SK-N-SH (cell line): Measurements from ENCODE around the gene PTCSC3. TPM values are rescaled to one million over a fixed set of nuclear protein-coding genes. Genes with fewer than 3 reads are reported as not detected.

Experiments used
- CTCF ChIA-PET: fragments of 300-600, 350-600 bp; formaldehyde crosslinking; extraction: SDS; loops from one replicate; lab custom pipeline; 2021; lab: Yijun Ruan, JAX
- POLR2A ChIA-PET: fragments of 350-600 bp; sonication (Branson Sonifier 250); formaldehyde crosslinking; extraction: SDS; loops from one replicate; lab custom pipeline; 2020; ENCODE audit warnings: antibody characterized with exemption, inconsistent platforms; lab: Yijun Ruan, JAX
- DNase-seq: peaks from one replicate; pipeline ENCODE4 v3.0.0; 2012
- H2AFZ ChIP-seq: fragments of 200-600 bp; sonication (generic); 2 replicates; pipeline ENCODE4 v1.8.1; 2016; ENCODE audit warnings: antibody characterized with exemption, mild to moderate bottlenecking, low read depth
- H3F3A ChIP-seq: fragments of 200-600 bp; sonication (generic); replicated peaks from 2 replicates; pipeline ENCODE3; 2016; ENCODE audit warnings: antibody characterized with exemption, mild to moderate bottlenecking; ENCODE audit not compliant: insufficient read depth
- H3K27ac ChIP-seq, 2 experiments: fragments of 200-500 bp in 1 of 2; fragments of 200-600 bp in 1 of 2; sonication (Bioruptor generic) in 1 of 2; sonication (generic), shearing (Covaris generic) in 1 of 2; 2 replicates each; pipeline versions ENCODE4 v1.5.1 to v1.6.1; 2014 to 2016; ENCODE audit warnings: low read depth in 2 of 2, inconsistent platforms in 1 of 2, low read length in 1 of 2, mild to moderate bottlenecking in 1 of 2, mixed read lengths in 1 of 2
- H3K27me3 ChIP-seq: fragments of 200-600 bp; sonication (generic), shearing (Covaris generic); 2 replicates; pipeline ENCODE4 v1.6.1; 2016; ENCODE audit warnings: mixed run types; ENCODE audit not compliant: insufficient read depth
- H3K36me3 ChIP-seq, 2 experiments: fragments of 200-500 bp in 1 of 2; fragments of 200-600 bp in 1 of 2; sonication (Bioruptor generic) in 1 of 2; sonication (generic) in 1 of 2; replicated peaks in 1 of 2; 2 replicates each; pipeline versions ENCODE3 to v1.5.1; 2014 to 2016; ENCODE audit warnings: low read length in 1 of 2, mild to moderate bottlenecking in 1 of 2; ENCODE audit not compliant: insufficient read depth in 2 of 2, control insufficient read depth in 1 of 2
- H3K4me1 ChIP-seq, 2 experiments: fragments of 200-500 bp in 1 of 2; fragments of 200-600 bp in 1 of 2; sonication (Bioruptor generic) in 1 of 2; sonication (generic), shearing (Covaris generic) in 1 of 2; 2 replicates each; pipeline versions ENCODE4 v1.5.1 to v1.6.1; 2014 to 2016; ENCODE audit warnings: low read depth in 1 of 2, low read length in 1 of 2, mixed run types in 1 of 2; ENCODE audit not compliant: insufficient read depth in 2 of 2, control insufficient read depth in 1 of 2
- H3K4me2 ChIP-seq: fragments of 200-600 bp; sonication (generic), shearing (Covaris generic); 2 replicates; pipeline ENCODE4 v1.6.1; 2017; ENCODE audit warnings: mixed run types
- H3K4me3 ChIP-seq, 2 experiments: fragments of 200-500 bp in 1 of 2; fragments of 200-600 bp in 1 of 2; sonication (Bioruptor generic) in 1 of 2; sonication (generic), shearing (Covaris generic) in 1 of 2; 2 replicates each; pipeline versions ENCODE4 v1.5.1 to v1.8.1; 2014 to 2016; ENCODE audit warnings: low read depth in 2 of 2, inconsistent platforms in 1 of 2, low read length in 1 of 2, mild to moderate bottlenecking in 1 of 2, mixed read lengths in 1 of 2, moderate library complexity in 1 of 2
- H3K79me2 ChIP-seq: fragments of 200-600 bp; sonication (generic); 2 replicates; pipeline ENCODE4 v1.8.1; 2017; ENCODE audit warnings: mild to moderate bottlenecking; ENCODE audit not compliant: insufficient read depth
- H3K9ac ChIP-seq: fragments of 200-600 bp; sonication (generic); 2 replicates; pipeline ENCODE4 v1.6.1; 2017; ENCODE audit warnings: mixed run types
- H3K9me2 ChIP-seq: fragments of 200-600 bp; sonication (generic); 2 replicates; pipeline ENCODE4 v1.6.1; 2017; ENCODE audit warnings: mixed run types
- H3K9me3 ChIP-seq: fragments of 200-600 bp; sonication (generic); 2 replicates; pipeline ENCODE4 v1.6.1; 2017; ENCODE audit warnings: mixed run types, mild to moderate bottlenecking, moderate library complexity
- H4K20me1 ChIP-seq: fragments of 200-600 bp; sonication (generic); 2 replicates; pipeline ENCODE4 v1.6.1; 2017; ENCODE audit warnings: mild to moderate bottlenecking, mixed run types; ENCODE audit not compliant: insufficient read depth
- CHD2 ChIP-seq: fragments of 150-350 bp; IDR thresholded peaks from 2 replicates; pipeline ENCODE4 v1.6.1; 2018; ENCODE audit warnings: low read length; ENCODE audit not compliant: partially characterized antibody
- CTCF ChIP-seq: fragments of 200-600 bp; sonication (generic); IDR thresholded peaks from 2 replicates; pipeline ENCODE4 v1.6.1; 2017; ENCODE audit warnings: antibody characterized with exemption, mild to moderate bottlenecking, moderate library complexity
- EP300 ChIP-seq, 2 experiments: IDR thresholded peaks; 2 replicates each; pipeline versions ENCODE4 v1.4.0 to v1.6.1; 2012; ENCODE audit warnings: borderline replicate concordance in 1 of 2, low read depth in 1 of 2, low read length in 1 of 2
- FOSL2 ChIP-seq: IDR thresholded peaks from 2 replicates; pipeline ENCODE4 v1.4.0; 2012; ENCODE audit warnings: low read depth, mild to moderate bottlenecking, moderate library complexity, borderline replicate concordance
- FOXJ3 ChIP-seq: sonication (generic); formaldehyde crosslinking; IDR thresholded peaks from 2 replicates; pipeline ENCODE4 v1.5.1; 2020; ENCODE audit warnings: mild to moderate bottlenecking, missing genetic modification reagents
- FOXM1 ChIP-seq: IDR thresholded peaks from 2 replicates; pipeline ENCODE4 v1.4.0; 2012; ENCODE audit warnings: low read depth, mild to moderate bottlenecking
- GABPA ChIP-seq: IDR thresholded peaks from 2 replicates; pipeline ENCODE4 v1.4.0; 2012; ENCODE audit warnings: low read depth, mild to moderate bottlenecking
- MAX ChIP-seq: IDR thresholded peaks from 2 replicates; pipeline ENCODE4 v1.4.0; 2012; ENCODE audit warnings: low read depth
- NFIC ChIP-seq: IDR thresholded peaks from 2 replicates; pipeline ENCODE4 v1.4.0; 2012; ENCODE audit warnings: borderline replicate concordance
- NRF1 ChIP-seq: IDR thresholded peaks from 2 replicates; pipeline ENCODE4 v1.6.1; 2012; ENCODE audit warnings: low read depth, mild to moderate bottlenecking, low read length
- POLR2AphosphoS5 ChIP-seq: IDR thresholded peaks from 2 replicates; pipeline ENCODE4 v1.6.1; 2012; ENCODE audit warnings: low read depth, low read length
- RAD21 ChIP-seq: IDR thresholded peaks from 2 replicates; pipeline ENCODE4 v1.6.1; 2012; ENCODE audit warnings: mild to moderate bottlenecking, low read length
- RCOR1 ChIP-seq: fragments of 150-350 bp; IDR thresholded peaks from 2 replicates; pipeline ENCODE4 v1.6.1; 2017; ENCODE audit warnings: antibody characterized with exemption, low read length
- SIN3A ChIP-seq: IDR thresholded peaks from 2 replicates; pipeline ENCODE4 v1.6.1; 2012; ENCODE audit warnings: low read depth, mild to moderate bottlenecking, low read length, moderate library complexity, borderline replicate concordance
- TCF12 ChIP-seq: IDR thresholded peaks from 2 replicates; pipeline ENCODE4 v1.4.0; 2012
- TEAD4 ChIP-seq: IDR thresholded peaks from 2 replicates; pipeline ENCODE4 v1.4.0; 2012; ENCODE audit warnings: mild to moderate bottlenecking, borderline replicate concordance; ENCODE audit not compliant: insufficient read depth
- USF1 ChIP-seq: IDR thresholded peaks from 2 replicates; pipeline ENCODE4 v1.4.0; 2012; ENCODE audit warnings: low read depth, borderline replicate concordance
- USF2 ChIP-seq: fragments of 150-350 bp; IDR thresholded peaks from 2 replicates; pipeline ENCODE4 v1.6.1; 2017; ENCODE audit warnings: antibody characterized with exemption, low read length, low read depth, borderline replicate concordance
- ZBTB33 ChIP-seq: IDR thresholded peaks from 2 replicates; pipeline ENCODE4 v1.4.0; 2012; ENCODE audit warnings: low read depth, borderline replicate concordance
- WGBS: methylation state at CpG from one replicate; pipeline ENCODE4 v1.1.6; 2017; ENCODE audit warnings: low lambda C conversion rate; 5-methylcytosine and 5-hydroxymethylcytosine counted together
- polyA plus RNA-seq, 3 experiments: library from polyadenylated mRNA; depleted of rRNA; stranded (reverse); fragments of >200 nt; gene quantifications; 2 replicates each; pipeline ENCODE4 v1.2.3, GENCODE V29; 2012

Gene PTCSC3
- polyA plus RNA-seq, 1 of the 3 experiments (the other 2 are of a cell fraction), result not detected

GRCh38 chr14:36151335-36151734, 25.2 kb downstream of the PTCSC3 start:
- Histone ChIP-seq H3K9me2 (no peaks in the 10 kb centered on the region), H3F3A (no peaks in the 10 kb centered on the region), H3K9ac (no peak overlapping the region), H2AFZ (no peak overlapping the region), H3K4me3 (no peak overlapping the region), H3K27me3 (no peaks in the 10 kb centered on the region), H3K4me2 (no peak overlapping the region), H3K36me3 (no peaks in the 10 kb centered on the region), H3K79me2 (no peaks in the 10 kb centered on the region), H3K4me1 (no peaks in the 10 kb centered on the region), H4K20me1 (no peaks in the 10 kb centered on the region), H3K9me3 (no peaks in the 10 kb centered on the region), H3K27ac (no peak overlapping the region)
- ChIA-PET CTCF (no interaction called here), POLR2A (no interaction called here)
- WGBS, result under 1% methylated on average over 3 of the region's 3 CpGs
- no peak for TF ChIP-seq GABPA
- no peak for TF ChIP-seq NFIC
- TF ChIP-seq MAX, result no peak
- TF ChIP-seq NRF1, result no peak
- no peak for TF ChIP-seq ZBTB33
- TF ChIP-seq RAD21, result no peak
- no peak for TF ChIP-seq POLR2AphosphoS5
- no peak for TF ChIP-seq USF1
- no peak for TF ChIP-seq SIN3A
- no peak for TF ChIP-seq FOSL2
- no peak for TF ChIP-seq RCOR1
- TF ChIP-seq TCF12, result no peak
- DNase-seq, result no peak

GRCh38 chr14:36134038-36134437, 42.5 kb downstream of the PTCSC3 start:
- POLR2A ChIA-PET, result no interaction called here
- TF ChIP-seq FOXM1 (no peak), TCF12 (no peak), TEAD4 (no peak), POLR2AphosphoS5 (no peak), ZBTB33 (no peak), RCOR1 (no peak), SIN3A (no peak), CTCF (no peak), FOXJ3 (CRISPR knock-in tag) (no peak), EP300 (IDR thresholded peaks at IDR 0.05; ENCODE audit: borderline replicate concordance in 1 of 2, low read depth in 1 of 2, low read length in 1 of 2) (no peak), CHD2 (no peak), USF2 (no peak)

More at GRCh38 chr14:36134038-36134437, 42.5 kb downstream of the PTCSC3 start:
- H4K20me1 ChIP-seq, result no peaks in the 10 kb centered on the region
- CTCF ChIA-PET, result no interaction called here
- no peak overlapping the region for H3K27ac ChIP-seq
- H3F3A ChIP-seq, result no peaks in the 10 kb centered on the region
- no peak overlapping the region for H3K4me2 ChIP-seq
- H3K27me3 ChIP-seq, result no peaks in the 10 kb centered on the region
- 3% methylated on average over 2 of the region's 2 CpGs for WGBS
- no peaks in the 10 kb centered on the region for H3K4me1 ChIP-seq
- no peak for DNase-seq
- H2AFZ ChIP-seq, result no peak overlapping the region
- no peaks in the 10 kb centered on the region for H3K9me3 ChIP-seq
- no peaks in the 10 kb centered on the region for H3K9me2 ChIP-seq
- H3K4me3 ChIP-seq, result no peak overlapping the region
- no peaks in the 10 kb centered on the region for H3K79me2 ChIP-seq
- H3K9ac ChIP-seq, result no peak overlapping the region
- H3K36me3 ChIP-seq, result no peaks in the 10 kb centered on the region
